ENCODE data around the gene RAP2B. TPM values are rescaled to one million over a fixed set of nuclear protein-coding genes. Genes with fewer than 3 reads are reported as not detected.

The RAP2B gene
- total and polyA plus RNA-seq, 4 donors: 1.3 to 7.8 (median 3.2) TPM

- Histone ChIP-seq H3K9ac (ENCODE audit: low read depth in 1 of 2, low read length in 2 of 2) (no peak overlapping the region), H3K36me3 (ENCODE audit: control insufficient read depth in 4 of 4, insufficient read depth in 3 of 4, low read depth in 1 of 4, low read length in 3 of 4) (no peaks in the 10 kb centered on the region), H3K9me3 (ENCODE audit: control insufficient read depth in 4 of 4, low read length in 3 of 4) (no peaks in the 10 kb centered on the region), H3K4me3 (ENCODE audit: low read depth in 1 of 3, low read length in 3 of 3) (no peak overlapping the region), H3K27ac (ENCODE audit: low read depth in 1 of 2, low read length in 2 of 2) (no peak overlapping the region), H3K4me1 (ENCODE audit: control insufficient read depth in 4 of 4, insufficient read depth in 4 of 4, low read length in 3 of 4) (no peaks in the 10 kb centered on the region), H3K27me3 (ENCODE audit: control insufficient read depth in 4 of 4, insufficient read depth in 4 of 4, low read length in 3 of 4) (no peaks in the 10 kb centered on the region)
- 92% methylated on average over 6 of the region's 6 CpGs for WGBS
- TF ChIP-seq RAD21 (IDR thresholded peaks at IDR 0.05) (no peak), RXRA (IDR thresholded peaks at IDR 0.05) (no peak), TAF1 (conservative IDR thresholded peaks at IDR 0.05) (no peak), ATF3 (IDR thresholded peaks at IDR 0.05) (no peak), FOXA1 (IDR thresholded peaks at IDR 0.05) (no peak), ZBTB33 (IDR thresholded peaks at IDR 0.05) (no peak), NR2F2 (IDR thresholded peaks at IDR 0.05) (no peak), YY1 (IDR thresholded peaks at IDR 0.05) (no peak), SP1 (IDR thresholded peaks at IDR 0.05) (no peak), HNF4A (conservative IDR thresholded peaks at IDR 0.05) (no peak), REST (IDR thresholded peaks at IDR 0.05) (no peak), JUND (IDR thresholded peaks at IDR 0.05) (no peak)
- DNase-seq (ENCODE audit: low spot score): no peak
Measured at GRCh38 chr3:153182501-153183293, 20.7 kb downstream of the RAP2B start.

- Histone ChIP-seq H3K27ac (ENCODE audit: low read depth in 1 of 2, low read length in 2 of 2) (no peak overlapping the region), H3K36me3 (ENCODE audit: control insufficient read depth in 4 of 4, insufficient read depth in 3 of 4, low read depth in 1 of 4, low read length in 3 of 4) (no peaks in the 10 kb centered on the region), H3K9me3 (ENCODE audit: control insufficient read depth in 4 of 4, low read length in 3 of 4) (no peaks in the 10 kb centered on the region), H3K27me3 (ENCODE audit: control insufficient read depth in 4 of 4, insufficient read depth in 4 of 4, low read length in 3 of 4) (no peaks in the 10 kb centered on the region), H3K4me1 (ENCODE audit: control insufficient read depth in 4 of 4, insufficient read depth in 4 of 4, low read length in 3 of 4) (no peaks in the 10 kb centered on the region), H3K4me3 (ENCODE audit: low read depth in 1 of 3, low read length in 3 of 3) (no peak overlapping the region), H3K9ac (ENCODE audit: low read depth in 1 of 2, low read length in 2 of 2) (no peak overlapping the region)
- WGBS: 82% methylated on average over 2 of the region's 2 CpGs
- DNase-seq (ENCODE audit: low spot score): no peak
- TF ChIP-seq FOXA1 (IDR thresholded peaks at IDR 0.05): no peak
- TF ChIP-seq RAD21 (IDR thresholded peaks at IDR 0.05): no peak
- no peak for TF ChIP-seq TAF1 (conservative IDR thresholded peaks at IDR 0.05)
- TF ChIP-seq ATF3 (IDR thresholded peaks at IDR 0.05): no peak
- no peak for TF ChIP-seq NR2F2 (IDR thresholded peaks at IDR 0.05)
- TF ChIP-seq CTCF (IDR thresholded peaks at IDR 0.05; ENCODE audit: low read depth, low read length, missing input control): no peak
Measured at GRCh38 chr3:153190923-153191322, 28.9 kb downstream of the RAP2B start.

All from liver (tissue), 9 donors.